G401 (cell line): ENCODE results near the gene POU3F1. TPM values are rescaled to one million over a fixed set of nuclear protein-coding genes. Genes with fewer than 3 reads are reported as not detected.

ENCODE experiments used
- DNase-seq: peaks from one replicate; pipeline ENCODE4 v3.0.0-alpha.2; 2015; ENCODE audit warnings: low spot score
- in situ Hi-C: cut with HindIII; loops from 2 replicates; pipeline ENCODE4 v1.10.0; 2016; ENCODE audit warnings: low sequenced_read_pairs, mixed read lengths
- total RNA-seq: library from RNA; depleted of rRNA; stranded (reverse); fragments of >200 nt; shearing (Covaris generic); gene quantifications from 2 replicates; pipeline ENCODE4 v1.2.3, GENCODE V29; 2014

POU3F1 gene
- total RNA-seq, 1 experiment from 2014 or later, result not detected

DNA sequence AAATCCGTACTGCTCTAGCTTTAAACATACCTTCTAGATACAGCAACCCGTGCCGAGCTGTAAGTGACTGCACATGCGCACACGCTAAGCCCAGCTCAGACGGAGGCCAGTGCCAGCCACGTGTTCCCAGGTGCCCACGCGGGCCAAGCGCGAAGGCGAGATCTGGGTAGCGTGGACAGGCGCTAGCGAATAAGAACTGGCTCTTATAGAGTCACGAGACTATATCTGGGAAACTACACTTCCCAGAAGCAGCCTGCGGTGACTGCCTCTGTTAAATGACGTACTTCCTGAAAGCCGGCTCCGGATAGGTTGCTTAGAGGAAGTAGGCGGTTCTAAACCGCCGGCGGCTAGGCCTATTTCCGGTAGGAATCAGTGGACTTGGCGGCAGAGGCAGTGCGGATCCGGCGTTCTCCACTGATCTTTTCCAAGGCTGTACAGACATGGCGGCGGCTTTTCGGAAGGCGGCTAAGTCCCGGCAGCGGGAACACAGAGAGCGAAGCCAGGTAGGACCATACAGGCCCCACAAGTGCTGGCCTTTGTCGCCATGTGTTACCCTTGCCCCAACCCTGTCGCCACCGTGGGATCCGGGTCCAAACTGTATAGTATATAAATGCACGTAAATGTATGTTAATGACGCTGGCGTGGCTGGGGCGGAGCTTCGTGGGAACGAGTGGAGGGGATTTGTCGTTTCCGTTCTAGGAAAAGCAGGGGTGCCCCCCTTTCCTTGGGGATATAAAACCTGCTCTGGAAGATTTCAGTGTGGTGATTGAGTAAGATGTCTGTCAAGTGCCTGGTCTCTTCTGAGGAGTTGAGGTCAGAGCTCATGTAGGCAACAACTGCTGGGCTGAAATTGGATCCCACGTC, 34.0 kb downstream of the POU3F1 start, which contains the start of gene UTP11:
TSS of gene UTP11 (plus strand) at position 372 of the 864 bp plus-strand sequence. CDS start at position 441, 69 bp downstream.
- in situ Hi-C loops, result no loop called here
- peak; percentile 100 for DNase-seq

DNA sequence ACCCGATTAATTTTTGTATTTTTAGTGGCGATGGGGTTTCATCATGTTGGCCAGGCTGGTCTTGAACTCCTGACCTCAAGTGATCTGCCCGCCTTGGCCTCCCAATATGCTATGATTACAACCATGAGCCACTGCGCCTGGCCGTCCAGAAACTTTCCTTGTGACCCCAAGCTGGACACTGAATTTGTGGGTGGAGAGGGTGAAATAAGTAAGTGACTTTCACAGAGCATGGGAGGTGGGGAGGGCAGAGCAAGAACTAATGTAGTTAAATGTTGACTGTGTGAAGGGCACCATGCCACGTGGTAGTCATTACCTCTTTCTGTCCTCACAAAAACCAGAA, 36.8 kb downstream of the POU3F1 start:
- in situ Hi-C loops, result no loop called here
- no peak for DNase-seq

DNA sequence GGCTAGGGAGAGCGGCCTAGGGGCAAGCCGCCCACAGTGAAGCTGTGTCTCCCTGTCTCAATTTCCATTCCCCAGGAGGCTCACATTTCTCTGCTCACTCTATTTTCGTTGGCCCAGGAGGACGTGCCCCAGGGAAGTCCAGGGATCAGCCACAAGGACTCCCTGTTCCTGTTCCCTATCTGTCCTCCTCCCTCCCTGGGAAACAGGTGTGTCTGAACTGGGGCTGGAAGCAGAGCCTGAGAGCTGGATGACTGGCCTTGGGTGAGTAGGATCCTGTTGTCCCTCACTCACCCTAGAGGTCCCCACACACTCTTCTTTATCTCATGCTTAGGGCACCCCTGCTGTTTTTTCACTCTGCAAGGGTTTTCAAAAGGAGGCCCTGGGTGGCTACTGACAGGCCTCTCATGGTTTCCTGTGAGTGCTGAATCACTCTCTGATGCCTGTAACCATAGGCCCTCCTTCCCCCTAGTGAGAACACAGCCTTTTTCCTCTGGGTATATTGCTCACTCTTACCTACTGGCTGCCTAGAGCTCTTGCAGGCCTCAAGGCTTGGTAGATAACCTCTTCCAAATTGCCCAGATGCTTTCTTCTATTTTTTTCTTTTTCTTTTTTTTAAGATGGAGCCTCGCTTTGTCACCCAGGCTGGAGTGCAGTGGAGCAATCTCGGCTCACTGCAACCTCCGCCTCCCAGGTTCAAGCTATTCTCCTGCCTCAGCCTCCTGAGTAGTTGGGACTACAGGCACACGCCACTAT, 37.3 kb downstream of the POU3F1 start:
- no peak for DNase-seq
- in situ Hi-C loops, result no loop called here

- no peak for DNase-seq
- in situ Hi-C loops, result no loop called here
These were observed 40.4 kb downstream of the POU3F1 start for GRCh38 chr1:38006008-38006828.

DNA sequence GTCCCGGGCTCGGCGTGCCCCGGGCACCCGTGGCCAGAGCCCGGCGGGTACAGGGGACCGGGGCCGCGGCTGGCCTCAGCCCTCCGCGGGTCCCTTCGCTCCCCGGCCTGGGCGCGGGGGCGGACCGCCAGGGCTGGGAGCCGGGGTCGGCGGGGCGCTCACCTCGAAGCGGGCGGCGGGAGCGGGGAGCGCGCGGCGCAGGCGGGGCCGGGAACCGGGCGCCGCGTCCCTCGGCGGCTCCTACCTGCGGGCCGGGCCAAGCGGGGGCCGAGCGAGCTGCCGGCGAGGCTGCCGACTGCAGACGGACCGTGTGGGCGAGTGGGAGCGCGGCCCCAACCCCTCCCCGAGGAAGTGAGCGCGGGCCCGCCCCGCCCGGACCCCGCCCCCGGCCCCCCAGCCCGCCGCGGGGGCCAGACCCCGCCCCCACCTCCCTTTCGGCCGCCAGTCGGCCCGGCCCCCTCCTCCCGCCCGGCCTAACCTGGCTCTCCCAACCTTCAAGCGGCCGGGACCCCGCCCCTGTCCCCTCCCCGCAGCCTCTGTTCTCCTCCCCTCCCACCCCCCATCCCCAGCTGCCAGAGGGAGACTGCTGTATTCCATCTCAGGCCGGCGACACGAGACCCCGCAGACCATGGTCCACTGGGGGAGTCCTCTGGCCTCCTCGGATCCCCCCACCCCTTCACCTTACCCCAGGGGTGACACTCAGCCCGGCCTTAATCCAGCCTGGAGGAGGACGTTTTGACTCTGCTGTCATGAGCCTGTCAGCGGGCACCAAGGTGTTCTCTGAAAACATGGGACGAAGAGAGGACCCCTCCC, 41.2 kb downstream of the POU3F1 start, which contains the start of gene FHL3:
TSS of gene FHL3 (minus strand) at position 320 of the 813 bp plus-strand sequence. CDS start 6,102 bp downstream, outside the sequence.
- no peak for DNase-seq
- in situ Hi-C loops, result no loop called here

GRCh38 chr1:38004284-38005108, 42.1 kb downstream of the POU3F1 start:
- in situ Hi-C loops, result no loop called here
- DNase-seq, result no peak

DNA sequence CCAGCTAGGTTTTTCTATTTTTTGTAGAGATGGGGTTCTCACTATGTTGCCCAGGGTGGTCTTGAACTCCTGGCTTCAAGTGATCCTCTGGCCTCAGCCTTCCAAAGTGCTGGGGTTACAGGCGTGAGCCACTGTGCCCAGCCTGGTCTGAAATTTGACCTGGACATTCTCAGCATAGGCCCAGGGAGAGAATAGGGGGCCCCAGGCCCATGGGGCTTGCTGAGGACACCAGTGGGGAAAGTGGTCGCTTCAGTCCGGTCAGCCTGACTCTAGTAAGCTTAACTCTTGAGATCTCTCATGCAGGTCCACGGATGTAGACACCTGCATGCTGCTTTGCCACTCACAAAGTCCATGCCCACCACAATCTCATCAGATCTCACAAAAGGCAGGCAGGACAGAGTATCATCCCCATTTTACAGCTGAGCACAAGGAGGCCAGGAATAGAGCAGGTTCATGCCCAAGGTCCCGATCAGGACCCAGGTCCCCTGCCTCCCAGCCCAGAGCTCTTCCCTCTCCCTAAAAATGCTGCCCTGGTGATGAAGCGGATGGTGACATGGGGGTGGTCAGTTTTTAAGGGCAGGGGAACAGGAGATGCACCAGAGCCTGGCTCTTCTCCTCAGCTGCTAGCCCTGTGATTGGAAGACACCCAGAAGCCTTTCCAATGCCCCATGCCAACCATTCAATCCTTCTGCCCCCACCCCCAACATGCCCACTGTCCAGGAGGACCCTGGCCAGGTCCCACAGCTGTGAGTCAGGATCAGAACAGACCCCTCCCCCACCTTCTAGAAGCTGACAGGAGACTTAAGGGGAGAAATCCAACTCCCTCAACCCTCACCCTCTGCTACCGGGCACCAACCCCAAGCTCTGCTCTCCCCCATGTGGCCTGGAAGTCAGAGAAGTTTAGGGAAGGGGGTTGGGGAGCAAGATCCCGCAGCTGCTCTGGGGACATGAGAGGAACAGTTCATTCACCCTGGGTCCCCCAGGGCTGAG, 43.0 kb downstream of the POU3F1 start:
- in situ Hi-C loops, result no loop called here
- no peak for DNase-seq

GRCh38 chr1:38000529-38001455, 45.8 kb downstream of the POU3F1 start:
- no peak for DNase-seq
- in situ Hi-C loops, result no loop called here

GRCh38 chr1:38000233-38000528, 46.4 kb downstream of the POU3F1 start:
- in situ Hi-C loops, result no loop called here

DNA sequence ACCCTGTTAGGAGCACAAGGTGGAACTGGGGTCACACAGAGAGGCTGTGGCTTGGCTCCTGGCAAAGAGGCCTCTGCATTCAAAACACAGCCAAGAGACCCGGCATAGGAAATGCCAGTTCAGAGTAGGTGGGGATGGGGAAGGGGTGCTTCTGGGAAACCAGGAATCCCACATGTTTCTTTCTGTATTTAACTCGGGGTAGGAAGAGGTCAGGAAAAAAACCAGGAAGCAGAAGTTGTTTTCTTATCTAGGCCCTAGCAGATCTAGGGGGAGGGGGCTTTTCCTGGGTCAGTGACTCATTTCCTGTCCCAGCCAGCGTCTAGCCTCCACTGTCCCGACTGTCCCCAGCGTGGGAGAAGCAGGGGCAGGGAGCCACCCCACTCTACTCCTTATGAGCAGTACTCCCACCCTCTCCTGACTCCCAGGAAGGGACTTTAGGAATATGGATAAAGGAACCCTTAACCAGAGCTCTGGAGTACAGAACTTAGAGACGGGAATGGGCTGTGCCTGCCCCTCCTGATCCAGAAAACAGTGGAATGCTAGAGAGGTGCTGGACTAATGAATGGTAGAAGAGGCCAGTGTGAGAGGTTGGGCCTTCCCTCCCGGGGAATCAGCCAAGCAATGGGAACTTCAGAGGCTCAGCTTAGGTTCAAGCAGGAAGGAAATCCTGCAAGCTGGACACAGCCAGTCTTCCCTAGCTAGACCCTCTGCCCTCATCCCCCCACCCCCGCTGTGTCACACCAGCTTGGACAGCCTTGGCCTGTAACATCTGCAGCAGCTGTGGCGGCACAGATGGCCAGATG, 47.0 kb downstream of the POU3F1 start:
- in situ Hi-C loops, result no loop called here
- DNase-seq, result no peak

More at GRCh38 chr1:38000233-38000528, 46.4 kb downstream of the POU3F1 start:
- DNase-seq, result no peak

DNA sequence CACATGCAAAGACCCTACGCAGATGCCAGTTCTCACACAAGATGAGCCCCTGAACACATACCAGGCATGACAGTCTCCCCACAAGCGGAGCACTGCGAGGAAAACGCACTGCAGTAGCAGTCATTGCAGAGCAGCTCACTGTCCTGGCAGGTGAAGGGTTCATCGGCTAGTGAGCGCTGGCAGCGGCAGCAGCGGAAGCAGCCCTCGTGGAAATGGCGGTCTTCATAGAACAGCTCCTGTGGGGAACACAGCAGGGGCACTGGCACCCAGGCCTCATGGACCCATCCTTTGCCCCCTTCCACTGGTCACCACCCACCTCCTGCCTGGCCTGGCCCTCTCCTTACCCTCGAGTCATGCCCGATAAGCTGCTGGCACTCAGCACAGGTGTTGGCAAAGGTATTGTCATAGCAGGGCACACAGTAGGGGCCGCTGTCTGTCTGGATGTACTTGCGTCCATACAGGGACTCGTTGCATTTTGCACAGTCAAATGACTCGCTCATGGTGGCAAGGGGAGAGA, 47.6 kb downstream of the POU3F1 start:
- in situ Hi-C loops, result no loop called here
- no peak for DNase-seq

DNA sequence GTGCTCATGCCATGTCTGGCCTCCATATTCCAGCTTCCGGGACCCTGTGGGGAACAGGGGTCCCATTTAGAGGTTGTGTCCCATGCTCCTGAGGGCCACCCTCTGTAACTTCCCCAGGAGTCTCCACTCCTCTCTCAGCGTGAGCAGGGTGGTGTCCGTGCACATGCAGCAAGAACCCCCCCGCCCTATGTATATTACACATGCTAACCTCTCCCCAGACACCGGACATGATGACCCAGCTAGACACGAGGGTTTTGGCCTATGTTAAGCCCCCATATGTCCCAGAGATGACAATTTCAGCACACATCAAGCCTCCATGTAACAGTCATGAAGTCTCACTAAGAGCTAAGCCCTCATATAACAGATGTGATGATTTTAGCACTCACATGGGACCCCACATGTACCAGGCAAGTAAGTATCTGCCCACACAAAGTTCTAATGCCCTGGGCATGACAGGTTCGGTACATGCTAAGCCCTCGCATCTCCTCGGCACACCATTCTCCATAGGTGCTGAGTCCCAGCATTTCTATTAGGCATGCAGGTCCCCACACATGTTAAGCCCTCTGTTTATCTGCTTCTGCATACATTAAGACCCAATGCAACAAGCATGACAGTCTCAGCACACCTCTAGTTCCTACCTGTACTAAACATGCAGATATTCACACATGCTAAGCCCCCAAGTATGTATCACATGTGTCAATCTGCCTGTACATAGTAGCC, 48.3 kb downstream of the POU3F1 start:
- DNase-seq, result no peak
- in situ Hi-C loops, result no loop called here

- DNase-seq, result no peak
- in situ Hi-C loops, result no loop called here
These were observed 49.1 kb downstream of the POU3F1 start for GRCh38 chr1:37997256-37998088.
